Breast epithelium (tissue), 4 donors: ENCODE data around the gene PLEKHG4B. TPM values are rescaled to one million over a fixed set of nuclear protein-coding genes. Genes with fewer than 3 reads are reported as not detected.
"Not testable (repeated sequence)": the region's sequence is repeated elsewhere in the genome, so short reads cannot be mapped to it uniquely, and the experiment has no call there.

Experiments used
- DNase-seq, 2 donors: peaks; one replicate each; pipeline ENCODE4 v3.0.0-alpha.2; 2019; ENCODE audit warnings: low spot score in 2 of 2
- H3K27ac ChIP-seq, 2 donors: fragments of 200-600 bp; sonication (generic) in 1 of 2; one replicate each; pipeline ENCODE4 v1.5.1; 2016 to 2019; ENCODE audit warnings: mild to moderate bottlenecking in 1 of 2
- H3K27me3 ChIP-seq, 2 donors: fragments of 200-600 bp; sonication (generic) in 1 of 2; one replicate each; pipeline versions ENCODE4 v1.5.1 to v1.6.0; 2017 to 2019; ENCODE audit warnings: control low read depth in 1 of 2, mild to moderate bottlenecking in 1 of 2
- H3K36me3 ChIP-seq: fragments of 200-600 bp; one replicate; pipeline ENCODE4 v1.5.1; 2019
- H3K4me1 ChIP-seq, 2 donors: fragments of 200-600 bp; sonication (generic); one replicate each; pipeline ENCODE4 v1.5.1; 2016 to 2019; ENCODE audit warnings: control low read depth in 1 of 2
- H3K4me3 ChIP-seq, 3 donors: fragments of 200-600 bp; sonication (generic); 1 replicate in 2 of 3; 2 replicates in 1 of 3; pipeline ENCODE4 v1.5.1; 2016 to 2019; ENCODE audit warnings: mild to moderate bottlenecking in 3 of 3, moderate library complexity in 2 of 3
- H3K9me3 ChIP-seq, 2 donors: fragments of 200-600 bp; sonication (generic) in 1 of 2; one replicate each; pipeline ENCODE4 v1.5.1; 2016 to 2019; ENCODE audit warnings: control low read depth in 1 of 2
- CTCF ChIP-seq, 3 donors: fragments of 450-650 bp; IDR thresholded peaks; one replicate each; pipeline ENCODE4 v1.5.1; 2016 to 2017; ENCODE audit warnings: antibody characterized with exemption in 3 of 3, mild to moderate bottlenecking in 3 of 3, moderate library complexity in 3 of 3
- POLR2A ChIP-seq: fragments of 450-650 bp; IDR thresholded peaks from one replicate; pipeline ENCODE4 v1.6.1; 2016; ENCODE audit warnings: antibody characterized with exemption, mild to moderate bottlenecking, moderate library complexity
- POLR2AphosphoS5 ChIP-seq, 3 donors: sonication (generic); formaldehyde crosslinking; IDR thresholded peaks; one replicate each; pipeline ENCODE4 v1.6.1; 2017; ENCODE audit warnings: antibody characterized with exemption in 3 of 3
- intact Hi-C: fragments of 100-400 bp; cut with DNase I; formaldehyde crosslinking; loops from one replicate; pipeline ENCODE4 v1.15.1; 2023; ENCODE audit warnings: low total_unique reads
- total RNA-seq, 3 donors: library from RNA; depleted of rRNA; stranded (reverse); fragments of >200 nt; gene quantifications; one replicate each; pipeline ENCODE4 v1.1.0, GENCODE V29; 2016

PLEKHG4B gene
- total RNA-seq, 3 donors from 2014 or later, result 4.3 to 5.4 TPM; not detected in 1

GRCh38 chr5:54175-54730 lies 37.7 kb upstream of the PLEKHG4B start:
- H3K27ac ChIP-seq, result no peak overlapping the region
- TF ChIP-seq CTCF (IDR thresholded peaks at IDR 0.05), result no peak
- no peak for TF ChIP-seq POLR2AphosphoS5 (IDR thresholded peaks at IDR 0.05)
- no peak for TF ChIP-seq POLR2A
- no peaks in the 10 kb centered on the region for H3K36me3 ChIP-seq
- H3K27me3 ChIP-seq, result peaks cover 0 to 8% of the 10 kb centered on the region in 2 donors
- peak overlapping the region; percentile 42 to 85 (median 70) for H3K4me3 ChIP-seq
- H3K4me1 ChIP-seq, result peaks cover 0 to 5% of the 10 kb centered on the region in 2 donors
- no peak for DNase-seq
- intact Hi-C loops, result no loop called here
- no peaks in the 10 kb centered on the region for H3K9me3 ChIP-seq

- Histone ChIP-seq H3K27me3 (peaks cover 0 to 8% of the 10 kb centered on the region in 2 donors), H3K36me3 (no peaks in the 10 kb centered on the region), H3K9me3 (no peaks in the 10 kb centered on the region), H3K4me1 (peaks cover 0 to 5% of the 10 kb centered on the region in 2 donors), H3K27ac (no peak overlapping the region), H3K4me3 (no peak overlapping the region)
- no peak for DNase-seq
- no peak for TF ChIP-seq CTCF (IDR thresholded peaks at IDR 0.05)
- no peak for TF ChIP-seq POLR2A
- no peak for TF ChIP-seq POLR2AphosphoS5 (IDR thresholded peaks at IDR 0.05)
- intact Hi-C loops, result no loop called here
These were observed 36.9 kb upstream of the PLEKHG4B start for GRCh38 chr5:54876-55569.

DNA sequence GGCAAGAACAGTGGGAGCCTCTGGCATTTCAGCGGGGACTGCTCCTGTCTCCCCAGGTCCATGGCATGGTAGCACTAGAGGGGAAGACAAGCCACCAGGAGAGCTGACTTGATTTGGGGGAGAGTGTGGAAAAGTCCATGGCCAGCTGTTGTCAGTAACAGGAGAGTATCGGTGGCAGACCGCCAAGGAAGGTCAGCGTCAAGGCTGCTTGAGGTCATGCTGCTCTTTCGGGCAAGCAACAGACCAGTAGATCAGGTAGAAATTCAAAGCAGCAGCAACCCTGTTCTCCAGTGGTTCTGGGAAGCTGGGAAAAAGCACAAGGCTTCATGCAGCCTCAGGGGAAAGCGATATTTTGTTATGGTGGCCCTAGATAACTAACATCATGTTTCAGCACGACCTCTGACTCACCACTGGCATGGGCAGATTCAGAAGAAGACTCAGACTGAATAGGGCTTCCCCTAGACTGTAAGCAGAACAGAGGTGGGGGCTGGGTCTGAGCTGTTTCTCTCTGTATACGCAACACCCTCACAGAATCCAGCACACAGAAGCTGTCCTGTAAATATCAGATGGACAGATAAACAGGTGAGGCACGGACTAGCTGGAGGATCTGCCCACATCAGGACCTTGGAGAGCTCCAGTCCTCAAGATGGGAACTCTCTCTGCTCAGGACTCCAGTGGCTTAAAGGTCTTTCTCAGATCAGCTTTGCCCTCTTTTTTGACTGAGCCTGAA lies 35.2 kb upstream of the PLEKHG4B start:
- no peak for TF ChIP-seq POLR2A
- no peak for TF ChIP-seq POLR2AphosphoS5 (IDR thresholded peaks at IDR 0.05)
- no peak for TF ChIP-seq CTCF (IDR thresholded peaks at IDR 0.05)
- intact Hi-C loops, result no loop called here
- H3K27me3 ChIP-seq, result peaks cover 0 to 8% of the 10 kb centered on the region in 2 donors
- no peak for DNase-seq
- H3K27ac ChIP-seq, result no peak overlapping the region
- no peaks in the 10 kb centered on the region for H3K9me3 ChIP-seq
- no peak overlapping the region for H3K4me3 ChIP-seq
- no peaks in the 10 kb centered on the region for H3K36me3 ChIP-seq
- H3K4me1 ChIP-seq, result peaks cover 0 to 5% of the 10 kb centered on the region in 2 donors

- intact Hi-C loops, H3K4me3 ChIP-seq, DNase-seq, H3K9me3 ChIP-seq, H3K27ac ChIP-seq, H3K36me3 ChIP-seq, H3K4me1 ChIP-seq, H3K27me3 ChIP-seq: not testable (repeated sequence)
These were observed 31.7 kb upstream of the PLEKHG4B start for GRCh38 chr5:60250-60649.

GRCh38 chr5:70440-70839 lies 21.5 kb upstream of the PLEKHG4B start:
- H3K27ac ChIP-seq, result no peak overlapping the region
- H3K4me1 ChIP-seq, result no peaks in the 10 kb centered on the region
- peaks cover 0 to 2% of the 10 kb centered on the region in 2 donors for H3K27me3 ChIP-seq
- TF ChIP-seq POLR2AphosphoS5 (IDR thresholded peaks at IDR 0.05), result no peak
- no peak for TF ChIP-seq POLR2A
- TF ChIP-seq CTCF (IDR thresholded peaks at IDR 0.05), result no peak
- no peaks in the 10 kb centered on the region for H3K36me3 ChIP-seq
- no peak overlapping the region for H3K4me3 ChIP-seq
- no peaks in the 10 kb centered on the region for H3K9me3 ChIP-seq
- intact Hi-C loops, result no loop called here
- no peak for DNase-seq

DNA sequence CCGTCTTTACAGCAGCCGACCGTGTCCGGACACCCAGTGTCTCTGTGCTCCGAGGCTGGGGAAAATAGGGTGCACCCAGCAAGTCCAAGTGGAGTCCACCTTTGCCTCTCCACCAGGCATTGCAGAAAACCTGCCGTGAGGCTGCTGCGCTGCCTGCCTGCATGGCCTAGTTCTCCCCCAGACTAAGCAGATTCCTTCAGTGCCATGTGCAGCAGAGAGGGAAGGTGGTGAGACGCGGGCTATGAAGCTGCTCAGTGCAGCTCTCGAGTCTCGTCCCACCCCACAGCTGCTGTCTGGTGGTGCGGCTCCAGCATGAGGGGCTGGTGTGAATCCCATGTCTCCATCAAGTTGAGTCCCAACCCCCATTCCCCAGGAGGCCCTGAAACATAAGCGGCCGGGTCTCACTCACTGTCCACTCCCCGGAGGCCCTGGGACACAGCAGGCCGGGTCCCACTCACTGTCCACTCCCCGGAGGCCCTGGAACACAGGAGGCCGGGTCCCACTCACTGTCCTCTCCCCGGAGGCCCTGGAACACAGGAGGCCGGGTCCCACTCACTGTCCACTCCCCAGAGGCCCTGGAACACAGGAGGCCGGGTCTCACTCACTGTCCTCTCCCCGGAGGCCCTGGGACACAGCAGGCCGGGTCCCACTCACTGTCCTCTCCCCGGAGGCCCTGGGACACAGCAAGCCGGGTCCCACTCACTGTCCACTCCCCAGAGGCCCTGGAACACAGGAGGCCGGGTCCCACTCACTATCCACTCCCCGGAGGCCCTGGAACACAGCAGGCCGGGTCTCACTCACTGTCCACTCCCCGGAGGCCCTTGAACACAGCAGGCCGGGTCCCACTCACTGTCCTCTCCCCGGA lies 19.4 kb upstream of the PLEKHG4B start:
- DNase-seq, H3K27me3 ChIP-seq, H3K4me1 ChIP-seq, H3K4me3 ChIP-seq, H3K27ac ChIP-seq, H3K36me3 ChIP-seq, H3K9me3 ChIP-seq, intact Hi-C loops: not testable (repeated sequence)

DNA sequence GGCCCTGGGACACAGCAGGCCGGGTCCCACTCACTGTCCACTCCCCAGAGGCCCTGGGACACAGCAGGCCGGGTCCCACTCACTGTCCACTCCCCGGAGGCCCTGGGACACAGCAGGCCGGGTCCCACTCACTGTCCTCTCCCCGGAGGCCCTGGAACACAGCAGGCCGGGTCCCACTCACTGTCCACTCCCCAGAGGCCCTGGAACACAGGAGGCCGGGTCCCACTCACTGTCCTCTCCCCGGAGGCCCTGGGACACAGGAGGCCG lies 18.9 kb upstream of the PLEKHG4B start:
- intact Hi-C loops, H3K36me3 ChIP-seq, H3K4me1 ChIP-seq, H3K9me3 ChIP-seq, H3K27me3 ChIP-seq, DNase-seq, H3K4me3 ChIP-seq, H3K27ac ChIP-seq: not testable (repeated sequence)
